H1 (cell line): ENCODE results near the gene ARHGAP23. TPM values are rescaled to one million over a fixed set of nuclear protein-coding genes. Genes with fewer than 3 reads are reported as not detected.

Source experiments
- ASH2L ChIP-seq: fragments of 200-600, 300-600 bp; sonication (generic); IDR thresholded peaks from one replicate; pipeline ENCODE4 v1.7.1; 2017; ENCODE audit warnings: low read length
- ATF2 ChIP-seq: IDR thresholded peaks from 2 replicates; pipeline ENCODE4 v1.6.1; 2012; ENCODE audit warnings: low read length, inconsistent platforms
- HDAC6 ChIP-seq: IDR thresholded peaks from one replicate; pipeline ENCODE4 v1.7.1; 2012; ENCODE audit warnings: low read depth, mild to moderate bottlenecking, inconsistent platforms, low read length, moderate library complexity
- KDM1A ChIP-seq: fragments of 200-600, 300-600 bp; sonication (generic); IDR thresholded peaks from 2 replicates; pipeline ENCODE4 v1.7.1; 2016; ENCODE audit warnings: mild to moderate bottlenecking, low read length, borderline replicate concordance
- RFX5 ChIP-seq: IDR thresholded peaks from 2 replicates; pipeline ENCODE4 v1.6.1; 2011; ENCODE audit warnings: low read depth, low read length, improper control_type of control experiment, borderline replicate concordance
- TAF7 ChIP-seq: optimal IDR thresholded peaks from 2 replicates; pipeline ENCODE3; 2011; ENCODE audit warnings: low read depth, mild to moderate bottlenecking, inconsistent platforms, low read length, moderate library complexity, borderline replicate concordance
- YY1 ChIP-seq: IDR thresholded peaks from 2 replicates; pipeline ENCODE4 v1.6.1; 2011; ENCODE audit warnings: low read depth, mild to moderate bottlenecking, low read length
- polyA plus RNA-seq, 7 experiments: library from polyadenylated mRNA; depleted of rRNA in 3 of 7; stranded (reverse) in 5 of 7; unstranded in 2 of 7; fragments of >200 nt in 5 of 7; fragments of 200-250 nt in 2 of 7; gene quantifications; 1 replicate in 5 of 7; 2 replicates in 1 of 7; 4 replicates in 1 of 7; pipeline versions ENCODE4 v1.2.1 to v1.2.3, GENCODE V29; 2011 to 2013; ENCODE audit warnings: missing spikeins in 2 of 7, mixed read lengths in 2 of 7
- total RNA-seq: library from RNA; stranded (reverse); fragmentation: NEBNext Ultra II Directional; extraction: Animal tissue kit (Norgen Biotek cat#: 25700); gene quantifications from 2 replicates; pipeline ENCODE4 v1.2.1, GENCODE V29; 2021
- TF ChIP-seq, protein P1 (sequence below): fragments of 300-600 bp; sonication (generic); IDR thresholded peaks from 2 replicates; pipeline ENCODE4 v1.7.1; 2012; ENCODE audit warnings: low read length, moderate library complexity, mild to moderate bottlenecking, inconsistent platforms; ENCODE audit not compliant: insufficient replicate concordance

The ARHGAP23 gene
- total and polyA plus RNA-seq, 2 of the 8 experiments (the other 6 are each of a cell fraction or from before 2014, with no cell fraction given) = 16.3 to 107 TPM

- TF ChIP-seq, protein P1, sequence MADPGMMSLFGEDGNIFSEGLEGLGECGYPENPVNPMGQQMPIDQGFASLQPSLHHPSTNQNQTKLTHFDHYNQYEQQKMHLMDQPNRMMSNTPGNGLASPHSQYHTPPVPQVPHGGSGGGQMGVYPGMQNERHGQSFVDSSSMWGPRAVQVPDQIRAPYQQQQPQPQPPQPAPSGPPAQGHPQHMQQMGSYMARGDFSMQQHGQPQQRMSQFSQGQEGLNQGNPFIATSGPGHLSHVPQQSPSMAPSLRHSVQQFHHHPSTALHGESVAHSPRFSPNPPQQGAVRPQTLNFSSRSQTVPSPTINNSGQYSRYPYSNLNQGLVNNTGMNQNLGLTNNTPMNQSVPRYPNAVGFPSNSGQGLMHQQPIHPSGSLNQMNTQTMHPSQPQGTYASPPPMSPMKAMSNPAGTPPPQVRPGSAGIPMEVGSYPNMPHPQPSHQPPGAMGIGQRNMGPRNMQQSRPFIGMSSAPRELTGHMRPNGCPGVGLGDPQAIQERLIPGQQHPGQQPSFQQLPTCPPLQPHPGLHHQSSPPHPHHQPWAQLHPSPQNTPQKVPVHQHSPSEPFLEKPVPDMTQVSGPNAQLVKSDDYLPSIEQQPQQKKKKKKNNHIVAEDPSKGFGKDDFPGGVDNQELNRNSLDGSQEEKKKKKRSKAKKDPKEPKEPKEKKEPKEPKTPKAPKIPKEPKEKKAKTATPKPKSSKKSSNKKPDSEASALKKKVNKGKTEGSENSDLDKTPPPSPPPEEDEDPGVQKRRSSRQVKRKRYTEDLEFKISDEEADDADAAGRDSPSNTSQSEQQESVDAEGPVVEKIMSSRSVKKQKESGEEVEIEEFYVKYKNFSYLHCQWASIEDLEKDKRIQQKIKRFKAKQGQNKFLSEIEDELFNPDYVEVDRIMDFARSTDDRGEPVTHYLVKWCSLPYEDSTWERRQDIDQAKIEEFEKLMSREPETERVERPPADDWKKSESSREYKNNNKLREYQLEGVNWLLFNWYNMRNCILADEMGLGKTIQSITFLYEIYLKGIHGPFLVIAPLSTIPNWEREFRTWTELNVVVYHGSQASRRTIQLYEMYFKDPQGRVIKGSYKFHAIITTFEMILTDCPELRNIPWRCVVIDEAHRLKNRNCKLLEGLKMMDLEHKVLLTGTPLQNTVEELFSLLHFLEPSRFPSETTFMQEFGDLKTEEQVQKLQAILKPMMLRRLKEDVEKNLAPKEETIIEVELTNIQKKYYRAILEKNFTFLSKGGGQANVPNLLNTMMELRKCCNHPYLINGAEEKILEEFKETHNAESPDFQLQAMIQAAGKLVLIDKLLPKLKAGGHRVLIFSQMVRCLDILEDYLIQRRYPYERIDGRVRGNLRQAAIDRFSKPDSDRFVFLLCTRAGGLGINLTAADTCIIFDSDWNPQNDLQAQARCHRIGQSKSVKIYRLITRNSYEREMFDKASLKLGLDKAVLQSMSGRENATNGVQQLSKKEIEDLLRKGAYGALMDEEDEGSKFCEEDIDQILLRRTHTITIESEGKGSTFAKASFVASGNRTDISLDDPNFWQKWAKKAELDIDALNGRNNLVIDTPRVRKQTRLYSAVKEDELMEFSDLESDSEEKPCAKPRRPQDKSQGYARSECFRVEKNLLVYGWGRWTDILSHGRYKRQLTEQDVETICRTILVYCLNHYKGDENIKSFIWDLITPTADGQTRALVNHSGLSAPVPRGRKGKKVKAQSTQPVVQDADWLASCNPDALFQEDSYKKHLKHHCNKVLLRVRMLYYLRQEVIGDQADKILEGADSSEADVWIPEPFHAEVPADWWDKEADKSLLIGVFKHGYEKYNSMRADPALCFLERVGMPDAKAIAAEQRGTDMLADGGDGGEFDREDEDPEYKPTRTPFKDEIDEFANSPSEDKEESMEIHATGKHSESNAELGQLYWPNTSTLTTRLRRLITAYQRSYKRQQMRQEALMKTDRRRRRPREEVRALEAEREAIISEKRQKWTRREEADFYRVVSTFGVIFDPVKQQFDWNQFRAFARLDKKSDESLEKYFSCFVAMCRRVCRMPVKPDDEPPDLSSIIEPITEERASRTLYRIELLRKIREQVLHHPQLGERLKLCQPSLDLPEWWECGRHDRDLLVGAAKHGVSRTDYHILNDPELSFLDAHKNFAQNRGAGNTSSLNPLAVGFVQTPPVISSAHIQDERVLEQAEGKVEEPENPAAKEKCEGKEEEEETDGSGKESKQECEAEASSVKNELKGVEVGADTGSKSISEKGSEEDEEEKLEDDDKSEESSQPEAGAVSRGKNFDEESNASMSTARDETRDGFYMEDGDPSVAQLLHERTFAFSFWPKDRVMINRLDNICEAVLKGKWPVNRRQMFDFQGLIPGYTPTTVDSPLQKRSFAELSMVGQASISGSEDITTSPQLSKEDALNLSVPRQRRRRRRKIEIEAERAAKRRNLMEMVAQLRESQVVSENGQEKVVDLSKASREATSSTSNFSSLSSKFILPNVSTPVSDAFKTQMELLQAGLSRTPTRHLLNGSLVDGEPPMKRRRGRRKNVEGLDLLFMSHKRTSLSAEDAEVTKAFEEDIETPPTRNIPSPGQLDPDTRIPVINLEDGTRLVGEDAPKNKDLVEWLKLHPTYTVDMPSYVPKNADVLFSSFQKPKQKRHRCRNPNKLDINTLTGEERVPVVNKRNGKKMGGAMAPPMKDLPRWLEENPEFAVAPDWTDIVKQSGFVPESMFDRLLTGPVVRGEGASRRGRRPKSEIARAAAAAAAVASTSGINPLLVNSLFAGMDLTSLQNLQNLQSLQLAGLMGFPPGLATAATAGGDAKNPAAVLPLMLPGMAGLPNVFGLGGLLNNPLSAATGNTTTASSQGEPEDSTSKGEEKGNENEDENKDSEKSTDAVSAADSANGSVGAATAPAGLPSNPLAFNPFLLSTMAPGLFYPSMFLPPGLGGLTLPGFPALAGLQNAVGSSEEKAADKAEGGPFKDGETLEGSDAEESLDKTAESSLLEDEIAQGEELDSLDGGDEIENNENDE = no peak
- TF ChIP-seq TAF7 = peak; percentile 38
- TF ChIP-seq ASH2L = peak; percentile 45
- no peak for TF ChIP-seq HDAC6
- peak; percentile 52; the same call in 1 of the 2 replicates for TF ChIP-seq YY1
- peak; percentile 75; the same call in 1 of the 2 replicates for TF ChIP-seq ATF2
- TF ChIP-seq KDM1A = peak; percentile 97
- no peak for TF ChIP-seq RFX5
Observed at GRCh38 chr17:38451030-38451839, 23.0 kb downstream of the ARHGAP23 start (continued).
